Vagina (tissue), 2 donors: ENCODE data around the gene LPCAT1. TPM values are rescaled to one million over a fixed set of nuclear protein-coding genes. Genes with fewer than 3 reads are reported as not detected.

ENCODE experiments used
- DNase-seq, 2 donors: peaks; one replicate each; pipeline ENCODE4 v3.0.0-alpha.2; 2017; ENCODE audit errors: extremely low spot score in 2 of 2
- H3K27ac ChIP-seq: fragments of 200-600 bp; sonication (generic); one replicate; pipeline ENCODE4 v1.5.1; 2019
- H3K27me3 ChIP-seq: fragments of 200-600 bp; sonication (generic); one replicate; pipeline ENCODE4 v1.5.1; 2019
- H3K36me3 ChIP-seq, 2 donors: fragments of 200-600 bp; sonication (generic); one replicate each; pipeline ENCODE4 v1.5.1; 2017 to 2019
- H3K4me1 ChIP-seq: fragments of 200-600 bp; sonication (generic); one replicate; pipeline ENCODE4 v1.5.1; 2019
- H3K4me3 ChIP-seq, 2 donors: fragments of 200-600 bp; sonication (generic); 1 replicate in 1 of 2; 2 replicates in 1 of 2; pipeline ENCODE4 v1.5.1; 2016 to 2019
- H3K9me3 ChIP-seq: fragments of 200-600 bp; sonication (generic); one replicate; pipeline ENCODE4 v1.5.1; 2019
- CTCF ChIP-seq, 3 experiments: fragments of 450-650 bp in 2 of 3; fragments of 200-600 bp in 1 of 3; sonication (generic) in 1 of 3; IDR thresholded peaks; one replicate each; pipeline ENCODE4 v1.5.1; 2017 to 2019; ENCODE audit warnings: antibody characterized with exemption in 3 of 3, mild to moderate bottlenecking in 2 of 3, moderate library complexity in 2 of 3
- POLR2A ChIP-seq, 2 donors: fragments of 450-650 bp; IDR thresholded peaks; one replicate each; pipeline ENCODE4 v1.6.1; 2017; ENCODE audit warnings: antibody characterized with exemption in 2 of 2, mild to moderate bottlenecking in 2 of 2, moderate library complexity in 2 of 2
- POLR2AphosphoS5 ChIP-seq, 2 donors: sonication (generic); formaldehyde crosslinking; IDR thresholded peaks; one replicate each; pipeline ENCODE4 v1.9.0; 2017; ENCODE audit warnings: antibody characterized with exemption in 2 of 2, mild to moderate bottlenecking in 2 of 2, low read depth in 1 of 2; ENCODE audit not compliant: insufficient read depth in 1 of 2
- intact Hi-C: fragments of 100-400 bp; cut with DNase I; formaldehyde crosslinking; loops from one replicate; pipeline ENCODE4 v1.15.1; 2023
- total RNA-seq: library from RNA; depleted of rRNA; stranded (reverse); fragments of >200 nt; gene quantifications from one replicate; pipeline ENCODE4 v1.2.3, GENCODE V29; 2016

Gene LPCAT1
- total RNA-seq, 1 donor from 2014 or later: 29.7 TPM

GRCh38 chr5:1443171-1443570 lies 80.6 kb downstream of the LPCAT1 start:
- DNase-seq: no peak
- Histone ChIP-seq H3K27ac (no peak overlapping the region), H3K9me3 (no peaks in the 10 kb centered on the region), H3K36me3 (no peaks in the 10 kb centered on the region), H3K27me3 (peaks cover 6% of the 10 kb centered on the region), H3K4me3 (no peak overlapping the region), H3K4me1 (peaks cover 12% of the 10 kb centered on the region)
- intact Hi-C loops: no loop called here
- no peak for TF ChIP-seq CTCF (IDR thresholded peaks at IDR 0.05)
- no peak for TF ChIP-seq POLR2A (IDR thresholded peaks at IDR 0.05)
- no peak for TF ChIP-seq POLR2AphosphoS5 (IDR thresholded peaks at IDR 0.05; ENCODE audit: insufficient read depth in 1 of 2, low read depth in 1 of 2)

GRCh38 chr5:1442222-1443145 lies 81.3 kb downstream of the LPCAT1 start:
- H3K9me3 ChIP-seq: no peaks in the 10 kb centered on the region
- TF ChIP-seq POLR2AphosphoS5 (IDR thresholded peaks at IDR 0.05; ENCODE audit: insufficient read depth in 1 of 2, low read depth in 1 of 2) (no peak), POLR2A (IDR thresholded peaks at IDR 0.05) (no peak), CTCF (IDR thresholded peaks at IDR 0.05) (no peak)
- intact Hi-C loops: no loop called here
- H3K27ac ChIP-seq: no peak overlapping the region
- DNase-seq: no peak
- peaks cover 6% of the 10 kb centered on the region for H3K27me3 ChIP-seq
- H3K36me3 ChIP-seq: no peaks in the 10 kb centered on the region
- H3K4me3 ChIP-seq: no peak overlapping the region
- peaks cover 12% of the 10 kb centered on the region for H3K4me1 ChIP-seq

GRCh38 chr5:1441166-1441865 lies 82.4 kb downstream of the LPCAT1 start:
- Histone ChIP-seq H3K27me3 (peaks cover 6% of the 10 kb centered on the region), H3K27ac (no peak overlapping the region), H3K9me3 (no peaks in the 10 kb centered on the region), H3K4me1 (peaks cover 12% of the 10 kb centered on the region), H3K4me3 (no peak overlapping the region), H3K36me3 (no peaks in the 10 kb centered on the region)
- DNase-seq: no peak
- intact Hi-C loops: no loop called here
- no peak for TF ChIP-seq POLR2AphosphoS5 (IDR thresholded peaks at IDR 0.05; ENCODE audit: insufficient read depth in 1 of 2, low read depth in 1 of 2)
- no peak for TF ChIP-seq POLR2A (IDR thresholded peaks at IDR 0.05)
- TF ChIP-seq CTCF (IDR thresholded peaks at IDR 0.05): no peak

DNA sequence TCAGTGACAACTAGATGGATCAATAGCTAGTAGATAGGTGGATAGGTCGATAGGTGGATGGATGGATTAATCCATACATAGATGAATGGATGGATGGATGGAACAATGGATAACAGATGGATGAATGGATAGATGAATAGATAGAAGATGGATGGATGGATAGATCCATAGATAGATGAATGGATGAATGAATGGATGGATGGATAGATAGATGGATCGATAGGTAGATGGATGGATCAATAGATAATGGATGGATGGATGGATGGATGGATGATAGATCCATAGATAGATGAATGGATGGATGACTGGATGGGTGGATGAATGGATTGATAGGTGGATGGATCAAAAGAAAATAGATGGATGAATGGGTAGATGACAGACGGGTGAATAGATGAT lies 83.7 kb downstream of the LPCAT1 start:
- peaks cover 6% of the 10 kb centered on the region for H3K27me3 ChIP-seq
- no peak for TF ChIP-seq POLR2A (IDR thresholded peaks at IDR 0.05)
- no peak for TF ChIP-seq CTCF (IDR thresholded peaks at IDR 0.05)
- TF ChIP-seq POLR2AphosphoS5 (IDR thresholded peaks at IDR 0.05; ENCODE audit: insufficient read depth in 1 of 2, low read depth in 1 of 2): no peak
- peaks cover 10% of the 10 kb centered on the region for H3K4me1 ChIP-seq
- no peak overlapping the region for H3K4me3 ChIP-seq
- H3K9me3 ChIP-seq: no peaks in the 10 kb centered on the region
- no peak for DNase-seq
- H3K36me3 ChIP-seq: no peaks in the 10 kb centered on the region
- H3K27ac ChIP-seq: no peak overlapping the region
- intact Hi-C loops: no loop called here
